Lower leg skin (tissue), 3 donors: Measurements from ENCODE around the gene SCLY.

Source experiments
- POLR2A ChIP-seq, 2 donors: fragments of 450-650 bp; IDR thresholded peaks; one replicate each; pipeline ENCODE4 v1.6.1; 2016 to 2017; ENCODE audit warnings: antibody characterized with exemption in 2 of 2, mild to moderate bottlenecking in 1 of 2, moderate library complexity in 1 of 2
- TF ChIP-seq, protein P1 (sequence below), 3 donors: fragments of 450-650 bp; IDR thresholded peaks; one replicate each; pipeline ENCODE4 v1.5.1; 2016; ENCODE audit warnings: antibody characterized with exemption in 3 of 3, mild to moderate bottlenecking in 3 of 3, moderate library complexity in 2 of 3

DNA sequence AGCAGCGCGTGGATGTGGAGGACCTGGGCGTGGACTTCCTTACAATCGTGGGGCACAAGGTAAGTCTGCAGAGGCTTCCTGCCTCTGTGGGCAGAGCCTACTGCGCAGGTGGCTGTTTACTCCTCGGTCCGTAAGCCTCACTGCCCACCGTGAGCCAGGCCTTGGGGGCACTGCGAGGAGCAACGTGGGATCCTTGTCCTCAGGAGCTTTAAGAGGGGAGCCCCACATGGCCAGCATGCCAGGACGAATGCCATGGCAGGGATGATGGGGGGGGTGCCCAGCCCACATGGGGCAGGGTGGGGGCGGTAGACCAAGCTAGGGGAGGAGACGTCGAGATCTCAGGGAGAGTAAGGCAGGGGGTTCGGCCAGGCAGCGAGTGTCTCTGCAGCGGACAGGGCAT, 21.4 kb downstream of the SCLY start:
- TF ChIP-seq POLR2A (IDR thresholded peaks at IDR 0.05): no peak
- TF ChIP-seq, protein P1, sequence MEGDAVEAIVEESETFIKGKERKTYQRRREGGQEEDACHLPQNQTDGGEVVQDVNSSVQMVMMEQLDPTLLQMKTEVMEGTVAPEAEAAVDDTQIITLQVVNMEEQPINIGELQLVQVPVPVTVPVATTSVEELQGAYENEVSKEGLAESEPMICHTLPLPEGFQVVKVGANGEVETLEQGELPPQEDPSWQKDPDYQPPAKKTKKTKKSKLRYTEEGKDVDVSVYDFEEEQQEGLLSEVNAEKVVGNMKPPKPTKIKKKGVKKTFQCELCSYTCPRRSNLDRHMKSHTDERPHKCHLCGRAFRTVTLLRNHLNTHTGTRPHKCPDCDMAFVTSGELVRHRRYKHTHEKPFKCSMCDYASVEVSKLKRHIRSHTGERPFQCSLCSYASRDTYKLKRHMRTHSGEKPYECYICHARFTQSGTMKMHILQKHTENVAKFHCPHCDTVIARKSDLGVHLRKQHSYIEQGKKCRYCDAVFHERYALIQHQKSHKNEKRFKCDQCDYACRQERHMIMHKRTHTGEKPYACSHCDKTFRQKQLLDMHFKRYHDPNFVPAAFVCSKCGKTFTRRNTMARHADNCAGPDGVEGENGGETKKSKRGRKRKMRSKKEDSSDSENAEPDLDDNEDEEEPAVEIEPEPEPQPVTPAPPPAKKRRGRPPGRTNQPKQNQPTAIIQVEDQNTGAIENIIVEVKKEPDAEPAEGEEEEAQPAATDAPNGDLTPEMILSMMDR (IDR thresholded peaks at IDR 0.05): no peak
